DOHH2 (cell line): ENCODE data around the gene LRRC8B.

Experiments used
- H3F3A ChIP-seq: fragments of 200-600 bp; sonication (generic), shearing (Covaris generic); 2 replicates; pipeline ENCODE4 v1.6.0; 2016; ENCODE audit warnings: antibody characterized with exemption, mild to moderate bottlenecking; ENCODE audit not compliant: control insufficient read depth, insufficient read depth
- H3K27ac ChIP-seq: fragments of 200-600 bp; sonication (generic); 2 replicates; pipeline ENCODE4 v1.5.1; 2014; ENCODE audit warnings: low read depth, mild to moderate bottlenecking, low read length, moderate library complexity
- H3K27me3 ChIP-seq: fragments of 200-600 bp; sonication (generic); 2 replicates; pipeline ENCODE4 v1.6.1; 2014; ENCODE audit warnings: mild to moderate bottlenecking, low read length, mixed read lengths; ENCODE audit not compliant: control insufficient read depth
- H3K36me3 ChIP-seq: fragments of 200-600 bp; sonication (generic); 2 replicates; pipeline ENCODE4 v1.6.1; 2014; ENCODE audit warnings: mild to moderate bottlenecking, low read length, moderate library complexity, mixed read lengths; ENCODE audit not compliant: control insufficient read depth
- H3K4me1 ChIP-seq: fragments of 200-600 bp; sonication (generic); 2 replicates; pipeline ENCODE4 v1.6.1; 2014; ENCODE audit warnings: mild to moderate bottlenecking, low read length, mixed read lengths; ENCODE audit not compliant: control insufficient read depth
- H3K4me2 ChIP-seq: fragments of 200-600 bp; sonication (generic); 2 replicates; pipeline ENCODE4 v1.6.0; 2014; ENCODE audit warnings: mild to moderate bottlenecking, low read length, moderate library complexity
- H3K4me3 ChIP-seq: fragments of 200-600 bp; sonication (generic); 2 replicates; pipeline ENCODE4 v1.5.1; 2014; ENCODE audit warnings: mild to moderate bottlenecking, low read length, mixed read lengths
- H3K79me2 ChIP-seq: fragments of 200-600 bp; sonication (generic); 2 replicates; pipeline ENCODE4 v1.6.1; 2014; ENCODE audit warnings: mild to moderate bottlenecking, low read length, mixed read lengths; ENCODE audit not compliant: control insufficient read depth
- H3K9me2 ChIP-seq: fragments of 200-600 bp; sonication (generic); replicated peaks from 2 replicates; pipeline ENCODE4 v1.6.1; 2014; ENCODE audit warnings: mild to moderate bottlenecking, low read length, mixed read lengths; ENCODE audit not compliant: control insufficient read depth
- H3K9me3 ChIP-seq: fragments of 200-600 bp; sonication (generic); 2 replicates; pipeline ENCODE4 v1.6.1; 2014; ENCODE audit warnings: antibody characterized with exemption, low read length, mixed read lengths; ENCODE audit not compliant: control insufficient read depth, insufficient read depth
- H4K20me1 ChIP-seq: fragments of 200-600 bp; sonication (generic); 2 replicates; pipeline ENCODE4 v1.6.0; 2014; ENCODE audit warnings: low read depth, mild to moderate bottlenecking, antibody characterized with exemption, low read length, moderate library complexity; ENCODE audit not compliant: control insufficient read depth, insufficient read depth
- EZH2phosphoT487 ChIP-seq: fragments of 200-600 bp; sonication (generic); IDR thresholded peaks from 2 replicates; pipeline ENCODE4 v1.6.1; 2017; ENCODE audit warnings: borderline replicate concordance, mild to moderate bottlenecking, antibody characterized with exemption, low read length, moderate library complexity, mixed read lengths
- TF ChIP-seq, protein P1 (sequence below): fragments of 200-600 bp; sonication (generic); IDR thresholded peaks from one replicate; pipeline ENCODE4 v1.5.1; 2014; ENCODE audit warnings: antibody characterized with exemption, mild to moderate bottlenecking, low read depth, low read length; ENCODE audit not compliant: poor library complexity, severe bottlenecking

Gene LRRC8B

DNA sequence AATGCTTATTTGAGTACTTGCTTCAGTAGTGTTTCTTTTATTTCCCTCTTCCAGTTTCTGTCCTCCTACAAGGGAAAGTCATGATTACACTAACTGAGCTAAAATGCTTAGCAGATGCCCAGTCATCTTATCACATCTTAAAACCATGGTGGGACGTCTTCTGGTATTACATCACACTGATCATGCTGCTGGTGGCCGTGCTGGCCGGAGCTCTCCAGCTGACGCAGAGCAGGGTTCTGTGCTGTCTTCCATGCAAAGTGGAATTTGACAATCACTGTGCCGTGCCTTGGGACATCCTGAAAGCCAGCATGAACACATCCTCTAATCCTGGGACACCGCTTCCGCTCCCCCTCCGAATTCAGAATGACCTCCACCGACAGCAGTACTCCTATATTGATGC, 57.9 kb downstream of the LRRC8B start:
- H3K79me2 ChIP-seq = no peaks in the 10 kb centered on the region
- H3K36me3 ChIP-seq = peaks cover 35% of the 10 kb centered on the region
- no peaks in the 10 kb centered on the region for H3K9me3 ChIP-seq
- no peaks in the 10 kb centered on the region for H3K27me3 ChIP-seq
- H3F3A ChIP-seq = no peaks in the 10 kb centered on the region
- peaks cover 19% of the 10 kb centered on the region for H3K4me1 ChIP-seq
- TF ChIP-seq EZH2phosphoT487 = no peak
- TF ChIP-seq, protein P1, sequence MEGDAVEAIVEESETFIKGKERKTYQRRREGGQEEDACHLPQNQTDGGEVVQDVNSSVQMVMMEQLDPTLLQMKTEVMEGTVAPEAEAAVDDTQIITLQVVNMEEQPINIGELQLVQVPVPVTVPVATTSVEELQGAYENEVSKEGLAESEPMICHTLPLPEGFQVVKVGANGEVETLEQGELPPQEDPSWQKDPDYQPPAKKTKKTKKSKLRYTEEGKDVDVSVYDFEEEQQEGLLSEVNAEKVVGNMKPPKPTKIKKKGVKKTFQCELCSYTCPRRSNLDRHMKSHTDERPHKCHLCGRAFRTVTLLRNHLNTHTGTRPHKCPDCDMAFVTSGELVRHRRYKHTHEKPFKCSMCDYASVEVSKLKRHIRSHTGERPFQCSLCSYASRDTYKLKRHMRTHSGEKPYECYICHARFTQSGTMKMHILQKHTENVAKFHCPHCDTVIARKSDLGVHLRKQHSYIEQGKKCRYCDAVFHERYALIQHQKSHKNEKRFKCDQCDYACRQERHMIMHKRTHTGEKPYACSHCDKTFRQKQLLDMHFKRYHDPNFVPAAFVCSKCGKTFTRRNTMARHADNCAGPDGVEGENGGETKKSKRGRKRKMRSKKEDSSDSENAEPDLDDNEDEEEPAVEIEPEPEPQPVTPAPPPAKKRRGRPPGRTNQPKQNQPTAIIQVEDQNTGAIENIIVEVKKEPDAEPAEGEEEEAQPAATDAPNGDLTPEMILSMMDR = no peak
- no peaks in the 10 kb centered on the region for H4K20me1 ChIP-seq
- no peak overlapping the region for H3K4me3 ChIP-seq
- H3K9me2 ChIP-seq = no peaks in the 10 kb centered on the region
- H3K27ac ChIP-seq = no peak overlapping the region
- H3K4me2 ChIP-seq = no peak overlapping the region

DNA sequence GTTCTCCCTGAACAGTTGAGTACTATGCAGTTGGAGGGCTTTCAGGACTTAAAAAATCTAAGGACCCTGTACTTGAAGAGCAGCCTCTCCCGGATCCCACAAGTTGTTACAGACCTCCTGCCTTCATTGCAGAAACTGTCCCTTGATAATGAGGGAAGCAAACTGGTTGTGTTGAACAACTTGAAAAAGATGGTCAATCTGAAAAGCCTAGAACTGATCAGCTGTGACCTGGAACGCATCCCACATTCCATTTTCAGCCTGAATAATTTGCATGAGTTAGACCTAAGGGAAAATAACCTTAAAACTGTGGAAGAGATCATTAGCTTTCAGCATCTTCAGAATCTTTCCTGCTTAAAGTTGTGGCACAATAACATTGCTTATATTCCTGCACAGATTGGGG, 59.6 kb downstream of the LRRC8B start:
- Histone ChIP-seq H3K79me2 (no peaks in the 10 kb centered on the region), H3K4me2 (no peak overlapping the region), H3K4me3 (no peak overlapping the region), H3K9me3 (no peaks in the 10 kb centered on the region), H3F3A (no peaks in the 10 kb centered on the region), H3K4me1 (peaks cover 3% of the 10 kb centered on the region), H4K20me1 (no peaks in the 10 kb centered on the region), H3K36me3 (peaks cover 35% of the 10 kb centered on the region), H3K27ac (no peak overlapping the region), H3K9me2 (no peaks in the 10 kb centered on the region), H3K27me3 (no peaks in the 10 kb centered on the region)
- no peak for TF ChIP-seq EZH2phosphoT487
- TF ChIP-seq, protein P1 = no peak

DNA sequence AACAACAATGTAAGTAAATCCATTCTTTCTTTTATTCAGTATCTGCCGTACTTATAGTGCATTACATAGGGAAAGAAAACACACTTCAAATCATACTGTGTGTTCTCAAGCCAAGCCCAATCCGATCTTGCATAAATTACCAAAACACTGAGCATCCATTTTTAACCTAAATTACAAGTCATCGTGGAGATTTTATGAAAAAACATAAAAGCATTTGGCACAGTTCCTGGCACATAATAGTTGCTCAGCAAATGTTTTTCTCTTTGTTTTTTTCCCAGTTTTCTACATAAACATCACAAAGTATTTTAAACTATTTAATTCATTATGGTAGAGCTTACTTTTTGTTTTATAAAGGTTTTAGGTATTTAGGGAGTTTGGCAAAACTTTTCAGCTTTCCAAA, 60.2 kb downstream of the LRRC8B start:
- H3K4me3 ChIP-seq = no peak overlapping the region
- H3F3A ChIP-seq = no peaks in the 10 kb centered on the region
- no peaks in the 10 kb centered on the region for H4K20me1 ChIP-seq
- no peak for TF ChIP-seq EZH2phosphoT487
- TF ChIP-seq, protein P1 = no peak
- no peaks in the 10 kb centered on the region for H3K27me3 ChIP-seq
- peaks cover 35% of the 10 kb centered on the region for H3K36me3 ChIP-seq
- H3K9me2 ChIP-seq = no peaks in the 10 kb centered on the region
- H3K79me2 ChIP-seq = no peaks in the 10 kb centered on the region
- H3K9me3 ChIP-seq = no peaks in the 10 kb centered on the region
- H3K27ac ChIP-seq = no peak overlapping the region
- no peaks in the 10 kb centered on the region for H3K4me1 ChIP-seq
- H3K4me2 ChIP-seq = no peak overlapping the region

DNA sequence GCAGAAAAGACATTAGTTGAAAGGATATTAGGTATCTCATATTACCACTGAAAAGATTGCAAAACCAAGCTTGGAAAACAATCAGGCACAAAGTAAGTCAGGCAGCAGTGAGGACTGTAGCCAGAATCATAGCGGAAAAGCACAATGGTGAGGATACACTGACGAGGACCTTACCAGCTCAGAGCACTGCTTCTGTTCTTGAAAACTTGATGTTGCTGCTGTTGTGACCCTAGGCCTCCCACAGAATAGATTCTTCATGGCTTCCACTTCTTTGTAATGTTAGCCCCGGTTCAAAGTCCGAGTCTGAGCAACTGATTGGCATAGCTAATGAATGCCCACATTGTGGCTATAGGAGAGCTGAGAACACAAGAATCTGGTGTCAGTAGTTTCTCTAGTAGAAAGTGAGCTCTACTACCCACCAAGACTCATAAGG, 63.1 kb downstream of the LRRC8B start:
- Histone ChIP-seq H3K4me2 (no peak overlapping the region), H3K9me3 (no peaks in the 10 kb centered on the region), H3K4me1 (no peaks in the 10 kb centered on the region), H3K27ac (no peak overlapping the region), H3K9me2 (no peaks in the 10 kb centered on the region), H3K79me2 (no peaks in the 10 kb centered on the region), H3K27me3 (no peaks in the 10 kb centered on the region), H3K4me3 (no peak overlapping the region), H4K20me1 (no peaks in the 10 kb centered on the region; the same call in 1 of the 2 replicates), H3F3A (no peaks in the 10 kb centered on the region), H3K36me3 (peaks cover 31% of the 10 kb centered on the region)
- no peak for TF ChIP-seq EZH2phosphoT487
- TF ChIP-seq, protein P1 = no peak
